Spinal cord (tissue), 10 donors: ENCODE data around the gene DCTN1. TPM values are rescaled to one million over a fixed set of nuclear protein-coding genes. Genes with fewer than 3 reads are reported as not detected.

ENCODE experiments used
- DNase-seq, 6 donors: peaks; one replicate each; pipeline versions ENCODE4 v3.0.0 to v3.0.0-alpha.2; 2013 to 2015; ENCODE audit warnings: low spot score in 6 of 6, low read depth in 4 of 6
- H3K27ac ChIP-seq: one replicate; pipeline ENCODE4 v1.5.1; 2013; ENCODE audit warnings: low read depth, low read length, control low read depth
- H3K27me3 ChIP-seq: one replicate; pipeline ENCODE4 v1.6.1; 2013; ENCODE audit warnings: low read length; ENCODE audit not compliant: control insufficient read depth, insufficient read depth
- H3K36me3 ChIP-seq: one replicate; pipeline ENCODE4 v1.6.1; 2013; ENCODE audit warnings: low read length; ENCODE audit not compliant: control insufficient read depth, insufficient read depth
- H3K4me1 ChIP-seq: one replicate; pipeline ENCODE4 v1.6.1; 2013; ENCODE audit warnings: low read length; ENCODE audit not compliant: control insufficient read depth, insufficient read depth
- H3K4me3 ChIP-seq: one replicate; pipeline ENCODE4 v1.5.1; 2013; ENCODE audit warnings: low read depth, low read length, control low read depth
- H3K9me3 ChIP-seq: one replicate; pipeline ENCODE4 v1.6.1; 2013; ENCODE audit warnings: low read length; ENCODE audit not compliant: control insufficient read depth, insufficient read depth
- WGBS: methylation state at CpG from one replicate; pipeline ENCODE4 v1.1.5; 2013; ENCODE audit warnings: missing lambda C conversion rate; ENCODE audit not compliant: insufficient coverage; 5-methylcytosine and 5-hydroxymethylcytosine counted together
- long read RNA-seq, 4 donors: transcript quantifications; one replicate each; lab custom pipeline, GENCODE V29; 2026
- polyA plus RNA-seq, 2 donors: library from polyadenylated mRNA; unstranded; fragments of 120-200 nt; gene quantifications; one replicate each; pipeline ENCODE4 v1.2.1, GENCODE V29; 2013; ENCODE audit not compliant: insufficient read length in 2 of 2
- total RNA-seq, 2 donors: library from RNA; depleted of rRNA in 1 of 2; stranded (reverse); fragments of 120-200 nt in 1 of 2; fragments of >200 nt in 1 of 2; gene quantifications; one replicate each; pipeline versions ENCODE4 v1.2.3 to v1.2.4, GENCODE V29; 2013 to 2014
- donor health status: healthy.

DCTN1 gene
- total RNA-seq (100 to 1,000 TPM in 1 of 2 donors, 10 to 100 TPM in 1; 99.4 to 117 TPM), polyA plus RNA-seq (100 to 1,000 TPM; 277 to 296 TPM)
- long read RNA-seq, donor 1, full-length matches to known transcripts: 10 of 10 reads
- long read RNA-seq, donor 1, partial matches to known transcripts: 0 of 10 reads
- long read RNA-seq, donor 1, other reads (novel, unspliced or antisense): 0 of 10 reads
- long read RNA-seq, donor 2, full-length matches to known transcripts: 7 of 19 reads
- long read RNA-seq, donor 2, partial matches to known transcripts: 12 of 19 reads
- long read RNA-seq, donor 2, other reads (novel, unspliced or antisense): 0 of 19 reads
- long read RNA-seq, donor 3, full-length matches to known transcripts: 6 of 14 reads
- long read RNA-seq, donor 3, partial matches to known transcripts: 8 of 14 reads
- long read RNA-seq, donor 3, other reads (novel, unspliced or antisense): 0 of 14 reads
- long read RNA-seq, donor 4, full-length matches to known transcripts: 11 of 16 reads
- long read RNA-seq, donor 4, partial matches to known transcripts: 5 of 16 reads
- long read RNA-seq, donor 4, other reads (novel, unspliced or antisense): 0 of 16 reads

DNA sequence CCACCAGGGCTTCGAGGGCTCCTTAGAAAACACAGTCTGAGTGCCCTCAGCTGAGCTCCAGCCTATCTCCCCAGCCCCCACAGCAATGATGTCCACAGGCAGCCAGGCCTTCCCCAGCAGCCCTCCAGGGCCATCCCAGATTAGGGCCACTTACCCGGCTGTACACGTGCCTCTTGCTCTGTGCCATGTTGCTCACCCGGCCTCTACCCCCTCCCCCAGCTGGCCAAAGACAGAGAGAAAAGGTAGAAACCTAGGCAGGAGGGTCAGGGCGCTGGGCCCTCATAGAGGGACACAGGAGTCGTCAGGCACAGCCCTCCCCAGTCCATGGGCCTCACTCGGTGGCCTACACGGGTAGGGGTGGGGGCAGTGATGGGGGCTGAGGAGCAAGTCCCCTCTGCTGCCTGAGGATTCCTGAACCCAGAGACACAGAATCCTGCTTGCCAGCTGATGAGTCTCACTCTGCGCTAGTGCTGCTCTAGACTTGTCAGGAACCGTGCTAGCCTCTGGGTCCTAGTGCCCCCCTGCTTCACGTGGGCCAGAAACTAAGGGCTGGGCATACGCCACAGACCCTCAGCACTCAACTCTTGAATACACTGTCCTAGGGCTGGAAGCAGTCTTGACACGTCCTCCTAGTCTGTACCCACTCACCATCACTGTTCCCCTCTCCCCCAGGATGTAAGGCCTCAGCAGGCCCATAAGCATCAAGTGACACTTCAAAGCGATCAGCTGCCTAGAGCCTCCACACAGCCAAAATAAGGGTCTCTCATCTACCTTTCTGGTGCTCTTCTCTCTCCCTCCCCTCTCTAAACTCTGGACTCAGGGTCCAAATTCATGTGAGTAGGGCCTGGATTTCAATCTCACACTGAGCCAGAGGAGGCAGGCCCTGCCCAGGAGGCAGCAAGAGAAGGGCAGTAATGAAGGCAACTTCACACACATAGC lies at the start of gene DCTN1:
Gene DCTN1 (minus strand): TSS at position 461 of the 939 bp plus-strand sequence. CDS start 274 bp downstream, at position 187.
- Histone ChIP-seq H3K36me3 (peaks cover 27% of the 10 kb centered on the region), H3K27ac (no peak within 1 kb of the TSS), H3K27me3 (no peaks in the 10 kb centered on the region), H3K9me3 (no peaks in the 10 kb centered on the region), H3K4me3 (peak within 1 kb of the TSS; percentile 38), H3K4me1 (peaks cover 33% of the 10 kb centered on the region)
- 13% methylated on average over 12 of the region's 14 CpGs for WGBS
- DNase-seq: peak; percentile 61 to 92 (median 72)

- DNase-seq: no peak
- no peaks in the 10 kb centered on the region for H3K27me3 ChIP-seq
- no peaks in the 10 kb centered on the region for H3K9me3 ChIP-seq
- no peak overlapping the region for H3K4me3 ChIP-seq
- peaks cover 68% of the 10 kb centered on the region for H3K36me3 ChIP-seq
- no peak overlapping the region for H3K27ac ChIP-seq
- 69% methylated on average over 3 of the region's 5 CpGs for WGBS
- peaks cover 4% of the 10 kb centered on the region for H3K4me1 ChIP-seq
Observed at GRCh38 chr2:74428675-74429074, 48.6 kb upstream of the DCTN1 start.

DNA sequence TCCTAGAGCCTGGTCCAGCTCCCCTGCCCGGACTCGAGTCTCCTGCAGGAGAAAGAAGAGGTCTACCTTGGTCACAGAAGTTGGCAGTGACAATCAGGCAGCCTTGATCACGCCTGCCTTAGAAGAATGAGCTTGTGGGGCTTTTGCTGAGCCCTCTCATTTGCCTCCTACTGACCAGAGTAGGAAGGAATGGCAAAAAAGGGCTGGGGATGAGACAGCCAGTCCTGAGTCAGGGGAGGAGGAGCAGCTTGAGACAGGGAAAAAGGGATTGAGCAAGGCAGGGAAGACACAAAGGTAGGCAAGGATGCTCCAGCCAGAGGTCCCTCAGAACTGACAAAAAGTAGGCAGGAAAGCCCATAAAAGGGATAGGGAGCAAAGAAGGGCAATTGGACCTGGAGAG lies 47.4 kb upstream of the DCTN1 start:
- Histone ChIP-seq H3K9me3 (no peaks in the 10 kb centered on the region), H3K36me3 (peaks cover 66% of the 10 kb centered on the region), H3K27ac (no peak overlapping the region), H3K27me3 (no peaks in the 10 kb centered on the region), H3K4me1 (peaks cover 7% of the 10 kb centered on the region), H3K4me3 (no peak overlapping the region)
- 95% methylated on average over 3 of the region's 3 CpGs for WGBS
- no peak for DNase-seq

GRCh38 chr2:74426181-74426758 lies 46.2 kb upstream of the DCTN1 start:
- H3K4me3 ChIP-seq: no peak overlapping the region
- no peaks in the 10 kb centered on the region for H3K27me3 ChIP-seq
- no peak overlapping the region for H3K27ac ChIP-seq
- no peak for DNase-seq
- no peaks in the 10 kb centered on the region for H3K9me3 ChIP-seq
- peaks cover 17% of the 10 kb centered on the region for H3K4me1 ChIP-seq
- 96% methylated on average over 4 of the region's 14 CpGs for WGBS
- H3K36me3 ChIP-seq: peaks cover 57% of the 10 kb centered on the region

GRCh38 chr2:74425523-74425922 lies 45.4 kb upstream of the DCTN1 start:
- H3K27ac ChIP-seq: no peak overlapping the region
- H3K27me3 ChIP-seq: no peaks in the 10 kb centered on the region
- peaks cover 51% of the 10 kb centered on the region for H3K36me3 ChIP-seq
- WGBS: 82% methylated on average over 6 of the region's 7 CpGs
- H3K4me1 ChIP-seq: peaks cover 22% of the 10 kb centered on the region
- H3K4me3 ChIP-seq: no peak overlapping the region
- DNase-seq: no peak
- H3K9me3 ChIP-seq: no peaks in the 10 kb centered on the region

DNA sequence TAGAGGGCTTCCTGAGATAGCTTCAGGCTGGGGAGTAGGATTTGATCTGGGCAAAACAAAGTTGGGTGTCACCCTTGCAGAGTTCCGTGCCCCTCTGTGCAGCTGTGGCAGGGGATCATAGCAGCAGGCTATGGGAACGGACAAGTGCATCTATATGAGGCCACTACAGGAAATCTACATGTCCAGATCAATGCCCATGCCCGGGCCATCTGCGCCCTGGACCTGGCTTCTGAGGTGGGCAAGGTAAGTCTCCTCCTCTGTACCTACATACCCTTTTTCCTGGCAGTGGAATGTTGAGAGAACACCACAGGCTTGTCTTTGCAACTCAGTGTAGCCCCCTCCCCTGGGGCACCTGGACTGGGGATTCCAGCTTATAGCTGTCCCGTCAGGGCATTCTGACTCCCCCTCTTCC lies 44.9 kb upstream of the DCTN1 start:
- Histone ChIP-seq H3K4me3 (no peak overlapping the region), H3K27me3 (no peaks in the 10 kb centered on the region), H3K27ac (no peak overlapping the region), H3K36me3 (peaks cover 46% of the 10 kb centered on the region), H3K9me3 (no peaks in the 10 kb centered on the region), H3K4me1 (peaks cover 22% of the 10 kb centered on the region)
- 83% methylated on average over 4 of the region's 5 CpGs for WGBS
- no peak for DNase-seq

- H3K27me3 ChIP-seq: no peaks in the 10 kb centered on the region
- WGBS: 87% methylated on average over 3 of the region's 5 CpGs
- H3K27ac ChIP-seq: no peak overlapping the region
- peaks cover 40% of the 10 kb centered on the region for H3K36me3 ChIP-seq
- no peak overlapping the region for H3K4me3 ChIP-seq
- DNase-seq: no peak
- peaks cover 22% of the 10 kb centered on the region for H3K4me1 ChIP-seq
- no peaks in the 10 kb centered on the region for H3K9me3 ChIP-seq
Observed at GRCh38 chr2:74424139-74424992, 44.3 kb upstream of the DCTN1 start.

GRCh38 chr2:74423231-74424095 lies 43.4 kb upstream of the DCTN1 start:
- Histone ChIP-seq H3K27ac (no peak overlapping the region), H3K4me3 (no peak overlapping the region), H3K4me1 (peaks cover 22% of the 10 kb centered on the region), H3K9me3 (no peaks in the 10 kb centered on the region), H3K27me3 (no peaks in the 10 kb centered on the region), H3K36me3 (peaks cover 33% of the 10 kb centered on the region)
- WGBS: 95% methylated on average over 9 of the region's 9 CpGs
- no peak for DNase-seq
